Pulmonary artery endothelial cell (primary cell): ENCODE measurements around the gene IRF3. TPM values are rescaled to one million over a fixed set of nuclear protein-coding genes. Genes with fewer than 3 reads are reported as not detected.

ENCODE experiments used
- DNase-seq: peaks from one replicate; pipeline ENCODE4 v3.0.0-alpha.2; 2011; ENCODE audit warnings: low read depth, low spot score
- total RNA-seq: library from RNA; depleted of rRNA; stranded (reverse); fragments of >200 nt; gene quantifications from 2 replicates; pipeline ENCODE4 v1.2.3, GENCODE V29; 2014

Gene IRF3
- total RNA-seq, 1 donor from 2014 or later = 51.4 TPM

DNA sequence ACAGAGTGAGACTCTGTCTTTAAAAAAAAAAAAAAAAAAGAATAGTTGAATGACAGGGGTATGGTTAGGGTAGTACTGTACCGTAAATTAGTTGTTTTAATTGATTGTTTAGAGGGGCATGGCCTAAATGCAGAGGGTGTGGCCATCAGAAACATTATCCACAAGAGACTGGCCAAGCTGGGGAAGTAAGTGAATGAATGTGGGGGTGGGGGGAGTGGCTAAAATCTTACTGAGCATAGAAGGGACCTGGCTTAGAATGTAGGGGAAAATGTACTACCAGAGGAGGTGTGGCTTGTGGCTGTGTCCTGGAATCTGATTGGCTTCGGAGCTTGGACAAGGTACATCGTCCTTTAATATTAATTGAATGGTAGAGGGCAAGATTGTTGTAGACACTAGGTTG lies 3.9 kb upstream of the IRF3 start:
- no peak for DNase-seq

DNA sequence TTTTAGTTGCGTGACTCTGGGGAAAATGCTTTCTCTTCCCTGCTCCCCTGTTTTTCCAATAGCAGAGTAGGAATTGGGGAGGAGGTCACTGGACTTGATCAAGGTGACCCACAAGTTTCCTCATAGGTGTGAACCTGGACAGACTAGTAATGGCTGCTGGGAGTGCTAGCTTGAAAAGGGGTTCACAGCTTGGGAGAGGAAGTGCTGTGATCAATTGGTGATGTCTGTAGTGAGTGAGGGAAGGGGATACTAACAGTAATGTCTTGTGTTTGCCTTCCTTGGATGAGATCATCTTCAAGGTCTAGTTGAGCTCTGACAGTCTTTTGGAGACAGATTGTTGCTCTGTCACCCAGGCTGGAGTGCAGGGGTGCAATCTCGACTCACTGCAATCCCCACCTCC lies 1.8 kb upstream of the IRF3 start:
- DNase-seq = no peak

DNA sequence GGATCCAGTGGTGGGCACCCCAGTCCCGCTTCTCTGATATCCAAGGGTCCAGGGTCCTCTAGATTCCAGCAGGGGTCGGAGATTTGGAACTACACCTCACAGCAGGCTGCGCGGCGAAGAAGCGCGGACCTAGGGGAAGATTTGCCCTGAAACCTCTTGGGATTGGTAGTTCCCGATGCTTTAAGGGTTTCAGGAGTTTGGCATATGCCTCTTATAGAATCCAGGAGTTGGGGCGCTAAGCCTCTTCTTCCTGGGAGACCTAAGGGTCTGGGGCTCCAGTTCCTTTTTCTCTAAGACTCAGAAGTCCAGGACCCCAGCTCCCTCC lies 425 bp upstream of the IRF3 start:
- no peak for DNase-seq

DNA sequence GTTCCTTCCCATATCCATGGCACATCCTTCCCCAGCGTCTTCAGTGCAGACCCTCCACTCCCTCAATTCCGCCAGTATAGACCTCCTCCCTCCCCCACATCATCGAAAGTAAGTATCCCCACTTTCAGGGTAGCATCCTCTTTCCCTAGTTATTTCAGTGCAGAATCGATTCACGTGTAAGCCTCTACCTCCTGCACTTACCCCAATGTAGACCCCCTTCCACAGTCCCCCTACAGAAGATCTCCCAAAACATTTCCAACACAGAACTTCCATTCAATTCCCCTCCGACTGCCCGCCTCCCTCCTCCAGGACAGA lies 664 bp downstream of the IRF3 start:
- DNase-seq = no peak

DNA sequence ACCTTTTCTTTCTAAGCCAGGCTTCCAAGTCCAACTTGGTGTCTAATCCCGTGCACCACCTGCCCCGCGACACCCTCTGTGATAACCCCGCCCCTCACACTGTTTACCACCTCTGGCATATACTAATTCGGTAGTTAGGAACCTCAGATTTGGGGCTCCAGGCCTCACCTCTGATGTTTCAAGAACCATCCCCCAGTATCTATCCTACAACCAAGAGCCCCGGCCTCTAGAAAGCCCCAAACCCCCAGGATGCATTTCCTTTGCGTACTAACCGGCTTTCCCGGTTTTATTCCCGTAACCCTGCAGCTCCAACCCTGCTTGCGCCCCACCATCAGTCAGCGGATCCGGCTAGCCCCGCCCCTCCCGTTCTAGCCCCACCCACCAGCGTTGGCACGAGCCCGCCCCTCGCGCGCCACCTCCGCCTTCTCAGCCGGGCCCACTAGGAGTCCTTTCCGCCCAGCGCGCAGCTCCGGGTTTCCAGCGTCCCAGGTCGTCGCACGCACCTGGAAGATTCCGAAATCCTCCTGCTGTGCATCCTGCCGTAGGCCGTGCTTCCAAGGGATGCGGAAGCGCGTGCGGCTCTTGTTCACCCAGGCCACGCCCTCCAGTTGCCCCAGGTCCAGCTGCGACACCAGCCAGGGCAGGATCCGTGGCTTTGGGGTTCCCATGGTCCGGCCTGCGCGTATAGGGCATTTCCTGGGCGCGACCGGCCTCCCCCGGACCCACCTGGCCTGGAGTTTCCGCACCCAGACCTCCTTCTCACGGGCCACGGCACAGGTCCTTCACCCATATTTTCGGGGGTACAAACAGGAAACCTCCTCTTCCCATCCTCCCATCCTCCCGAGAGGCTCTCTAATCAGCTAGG lies 1.3 kb downstream of the IRF3 start:
- DNase-seq = no peak

DNA sequence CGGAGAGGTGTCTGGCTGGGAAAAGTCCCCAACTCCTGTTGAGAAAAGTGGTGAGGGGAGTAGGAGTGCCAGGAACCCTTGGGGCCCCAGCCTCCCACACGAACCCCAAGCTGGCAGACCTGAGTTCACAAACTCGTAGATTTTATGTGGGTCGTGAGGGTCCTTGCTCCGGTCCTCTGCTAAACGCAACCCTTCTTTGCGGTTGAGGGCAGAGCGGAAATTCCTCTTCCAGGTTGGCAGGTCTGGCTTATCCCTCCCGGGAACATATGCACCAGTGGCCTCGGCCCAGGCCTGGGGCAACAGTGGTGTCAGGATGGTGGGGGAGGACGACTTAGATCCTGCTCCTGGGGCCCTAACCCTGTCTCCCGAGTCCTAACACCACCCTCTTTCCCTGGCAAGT lies 2.4 kb downstream of the IRF3 start:
- no peak for DNase-seq

DNA sequence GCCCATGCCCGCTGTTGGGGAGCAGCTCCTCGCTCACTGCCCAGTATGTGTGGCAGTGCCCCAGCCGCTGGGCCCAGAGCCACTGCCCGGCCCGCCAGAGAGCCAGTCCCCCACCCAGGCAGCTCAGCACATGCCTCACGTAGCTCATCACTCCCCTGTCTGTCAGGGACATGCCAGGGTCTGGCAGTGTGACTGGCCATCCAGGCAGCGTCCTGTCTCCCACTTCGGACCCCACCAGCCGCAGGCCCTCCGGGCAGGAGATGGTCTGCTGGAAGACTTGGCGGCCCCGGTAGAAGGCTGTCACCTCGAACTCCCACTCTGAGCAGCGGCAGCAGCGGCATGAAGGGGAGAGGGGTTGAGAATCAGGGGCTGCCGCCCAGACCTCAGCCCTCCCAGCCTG lies 3.6 kb downstream of the IRF3 start:
- no peak for DNase-seq

DNA sequence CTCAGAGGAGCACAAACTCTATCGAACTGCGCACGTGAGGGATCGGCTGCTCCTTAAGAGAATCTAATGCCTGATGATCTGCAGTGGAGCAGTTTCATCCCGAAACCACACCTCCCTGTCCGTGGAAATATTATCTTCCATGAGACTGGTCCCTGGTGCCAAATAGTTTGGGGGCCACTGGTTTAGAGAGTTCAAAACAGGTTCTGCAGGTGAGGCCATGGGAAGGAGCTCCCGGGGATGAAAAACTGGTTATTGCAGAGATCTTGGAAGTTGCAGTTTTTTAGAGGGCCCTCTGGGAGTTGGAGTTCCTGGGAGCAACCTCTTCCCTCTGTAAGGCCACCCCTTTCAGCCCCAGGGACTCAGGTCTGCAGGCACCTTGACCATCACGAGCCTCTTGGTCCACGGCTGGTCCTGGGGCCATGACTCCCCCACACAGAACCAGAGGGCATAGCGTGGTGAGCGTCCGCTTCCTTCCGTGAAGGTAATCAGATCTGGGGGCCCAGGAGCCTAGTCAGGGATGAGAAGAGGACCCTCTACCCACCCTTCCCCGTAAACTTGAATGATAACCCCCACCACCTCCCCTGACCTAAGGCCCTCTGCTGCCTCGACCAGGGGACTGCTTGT lies 5.2 kb downstream of the IRF3 start:
- no peak for DNase-seq

DNA sequence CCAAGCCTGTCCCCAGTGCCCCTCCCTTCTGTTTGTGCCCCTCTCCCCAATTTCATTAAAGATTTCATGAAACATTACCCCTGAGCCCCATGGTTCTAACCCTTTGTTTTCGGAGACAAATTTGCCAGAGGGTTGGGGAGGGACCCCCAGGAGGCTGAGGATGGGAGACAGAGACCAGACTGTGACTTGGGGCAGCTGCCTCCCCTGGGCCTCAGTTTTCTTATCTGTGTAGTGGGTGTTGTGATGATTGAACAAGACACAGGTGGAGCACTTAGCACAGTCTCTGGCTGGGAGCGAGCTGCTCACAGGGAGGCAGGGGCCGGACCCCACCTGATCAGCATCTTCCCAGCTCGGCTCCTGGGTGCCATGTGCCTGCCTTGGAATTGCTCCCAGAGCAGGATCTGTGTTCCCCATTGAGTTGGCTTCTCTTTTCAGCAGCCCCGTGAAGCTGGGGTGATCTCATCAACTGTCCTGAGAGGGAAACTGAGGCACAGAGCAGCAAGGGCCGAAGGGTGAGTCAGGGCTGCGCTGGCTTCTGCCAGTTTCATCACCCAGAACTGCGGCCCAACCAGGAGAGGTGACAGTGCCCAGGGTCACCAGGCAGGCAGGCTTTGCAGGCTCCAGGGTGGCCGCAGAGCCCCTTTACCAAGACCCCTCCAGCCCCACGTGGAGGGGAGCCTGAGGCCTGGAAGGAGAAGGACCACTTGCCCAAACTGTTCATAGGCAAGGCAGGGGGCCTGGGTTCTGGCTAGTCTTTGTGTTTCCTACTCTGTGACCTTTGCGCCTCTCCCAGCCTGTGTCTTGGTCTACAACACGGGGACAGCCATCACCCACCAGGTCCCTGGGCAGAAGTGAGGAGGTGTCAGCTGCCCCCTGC lies 6.9 kb downstream of the IRF3 start:
- no peak for DNase-seq

DNA sequence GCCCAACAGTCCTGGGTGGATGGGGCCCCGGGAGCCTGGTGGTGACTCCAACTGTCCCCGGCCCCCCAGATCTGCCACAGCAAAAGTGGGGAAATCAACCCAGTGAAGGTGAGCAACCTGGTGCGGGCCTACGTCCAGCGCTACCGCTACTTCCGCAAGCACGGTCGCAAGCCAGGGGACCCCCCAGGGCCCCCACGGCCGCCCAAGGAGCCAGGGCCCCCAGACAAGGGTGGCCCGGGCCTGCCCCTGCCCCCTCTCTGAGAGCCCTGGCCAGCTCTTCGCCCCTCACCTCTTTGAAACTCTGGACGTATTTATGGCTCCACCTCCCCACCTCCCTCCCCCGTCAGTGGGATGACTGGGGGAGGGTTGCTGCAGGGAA lies 7.5 kb downstream of the IRF3 start:
- DNase-seq = no peak

DNA sequence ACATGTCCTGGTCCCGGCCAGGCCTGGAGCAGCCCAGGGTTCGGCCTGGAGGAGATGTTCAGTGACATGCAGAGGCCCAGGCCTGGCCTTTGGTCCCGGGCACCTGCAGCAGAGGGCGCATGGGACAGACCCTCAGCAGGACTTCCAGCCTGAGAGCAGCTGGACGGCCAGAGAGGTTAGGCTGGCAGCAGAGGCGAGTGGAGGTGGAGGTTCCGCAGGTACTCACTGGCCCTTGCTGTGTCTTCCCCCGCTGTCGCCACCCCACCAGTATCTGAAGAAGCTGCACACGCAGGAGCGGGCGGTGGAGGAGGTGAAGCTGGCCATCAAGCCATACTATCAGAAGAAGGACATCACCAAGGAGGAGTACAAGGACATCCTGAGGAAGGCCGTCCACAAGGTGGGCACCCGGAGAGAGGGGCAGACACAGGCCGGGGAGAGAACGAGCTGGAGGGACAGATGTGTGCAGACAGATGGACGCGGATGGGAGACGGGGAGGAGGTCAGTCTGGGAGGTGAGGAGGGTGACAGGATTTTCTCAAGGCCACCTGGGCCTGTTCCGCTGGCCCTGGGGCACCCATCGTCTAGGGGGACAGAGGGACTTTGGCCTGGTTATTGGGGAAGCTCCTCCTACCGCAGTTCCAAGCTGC lies 8.0 kb downstream of the IRF3 start:
- DNase-seq = no peak

DNA sequence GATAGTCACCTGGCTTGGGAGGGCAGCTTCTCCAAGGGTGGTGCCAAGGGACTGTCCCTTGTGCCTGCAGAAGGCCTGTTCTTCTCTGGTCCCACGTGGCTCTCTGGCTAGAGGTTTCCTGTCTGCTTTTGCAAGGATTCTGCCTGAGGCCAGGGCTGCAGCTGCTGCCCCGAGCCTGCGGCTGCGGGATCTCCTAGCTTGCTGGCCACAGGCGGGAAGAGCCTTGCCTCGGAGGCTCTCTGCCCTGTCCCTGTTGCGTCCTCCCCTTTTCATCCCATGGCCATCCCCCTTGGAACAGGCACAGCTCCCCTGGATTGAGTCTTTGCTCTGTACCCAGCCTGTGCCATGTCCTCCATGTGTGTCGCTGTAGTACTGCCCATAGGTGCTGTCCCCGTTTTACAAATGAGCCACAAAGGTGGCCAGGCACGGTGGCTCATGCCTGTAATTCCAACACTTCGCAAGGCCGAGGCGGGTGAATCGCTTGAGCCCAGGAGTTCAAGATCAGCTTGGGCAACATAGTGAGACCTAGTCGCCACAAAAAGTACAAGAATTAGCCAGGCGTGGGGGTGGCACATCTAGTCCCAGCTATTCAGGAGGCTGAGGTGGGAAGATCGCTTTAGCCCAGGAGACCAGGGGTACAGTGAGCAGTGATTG lies 9.1 kb downstream of the IRF3 start:
- no peak for DNase-seq

DNA sequence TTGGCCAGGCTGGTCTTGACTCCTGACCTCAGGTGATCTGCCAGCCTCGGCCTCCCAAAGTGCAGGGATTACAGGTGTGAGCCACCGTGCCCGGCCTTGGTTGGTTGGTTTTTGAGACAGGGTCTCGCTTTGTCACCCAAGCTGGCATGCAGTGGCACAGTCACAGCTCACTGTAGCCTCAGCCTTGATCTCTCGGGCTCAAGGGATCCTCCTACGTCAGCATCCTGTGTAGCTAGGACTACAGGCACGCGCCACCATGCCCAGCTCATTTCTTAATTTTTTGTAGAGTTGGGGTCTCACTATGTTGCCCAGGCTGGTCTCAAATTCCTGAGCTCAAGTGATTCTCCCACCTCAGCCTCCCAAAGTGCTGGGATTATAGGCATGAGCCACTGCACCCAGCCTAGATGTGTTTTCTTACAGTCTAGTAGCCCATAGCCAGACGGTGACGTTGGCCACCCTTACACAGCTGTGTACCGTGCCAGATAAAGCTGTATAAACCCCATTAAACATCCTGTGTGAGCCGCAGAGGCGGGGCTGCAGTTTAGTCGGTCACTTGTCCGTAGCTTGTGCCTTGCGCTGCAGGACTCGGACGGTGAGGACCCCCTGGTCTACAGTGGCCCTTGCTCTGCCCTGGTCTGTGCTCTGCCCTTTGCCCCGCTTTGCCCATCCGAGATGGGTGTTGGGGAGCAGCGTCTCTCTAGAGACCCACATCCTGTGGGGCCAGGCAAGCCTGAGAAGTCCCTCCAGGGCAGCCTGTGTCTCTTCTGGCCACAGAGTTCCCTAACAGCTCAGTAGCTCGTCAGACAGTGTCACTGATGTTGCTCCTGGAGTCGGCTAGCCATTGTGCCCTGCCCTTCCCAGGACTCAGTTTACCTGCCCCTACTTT lies 9.8 kb downstream of the IRF3 start:
- DNase-seq = no peak

DNA sequence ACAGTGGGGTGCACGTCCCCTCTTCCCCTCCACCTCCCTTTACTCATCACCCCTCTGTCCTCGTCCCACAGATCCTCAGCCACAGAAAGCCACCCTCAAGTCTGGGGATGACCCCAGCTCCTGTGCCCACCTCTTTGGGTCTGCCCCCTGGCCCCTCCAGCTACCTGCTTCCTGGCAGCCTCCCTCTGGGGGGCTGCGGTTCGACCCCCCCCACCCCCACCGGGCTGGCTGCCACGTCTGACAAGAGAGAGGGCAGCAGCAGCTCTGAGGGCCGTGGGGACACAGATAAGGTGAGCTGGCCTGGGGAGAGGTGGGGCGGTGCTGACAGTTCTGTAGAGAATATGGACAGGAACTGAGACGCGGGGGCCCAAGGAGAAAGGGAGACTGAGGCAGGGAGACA lies 11.1 kb downstream of the IRF3 start:
- no peak for DNase-seq

DNA sequence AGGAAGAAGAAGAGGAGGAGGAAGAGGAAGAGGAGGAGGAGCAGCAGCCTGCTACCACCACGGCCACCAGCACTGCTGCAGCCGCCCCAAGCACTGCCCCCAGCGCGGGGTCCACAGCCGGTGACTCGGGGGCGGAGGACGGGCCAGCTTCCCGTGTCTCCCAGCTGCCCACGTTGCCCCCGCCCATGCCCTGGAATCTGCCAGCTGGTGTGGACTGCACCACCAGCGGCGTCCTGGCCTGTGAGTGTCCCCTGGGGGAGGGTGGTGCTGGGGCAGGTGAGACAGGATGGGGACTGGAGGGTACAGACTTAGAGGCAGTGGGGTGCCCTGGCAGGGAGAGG lies 12.2 kb downstream of the IRF3 start:
- DNase-seq = no peak

DNA sequence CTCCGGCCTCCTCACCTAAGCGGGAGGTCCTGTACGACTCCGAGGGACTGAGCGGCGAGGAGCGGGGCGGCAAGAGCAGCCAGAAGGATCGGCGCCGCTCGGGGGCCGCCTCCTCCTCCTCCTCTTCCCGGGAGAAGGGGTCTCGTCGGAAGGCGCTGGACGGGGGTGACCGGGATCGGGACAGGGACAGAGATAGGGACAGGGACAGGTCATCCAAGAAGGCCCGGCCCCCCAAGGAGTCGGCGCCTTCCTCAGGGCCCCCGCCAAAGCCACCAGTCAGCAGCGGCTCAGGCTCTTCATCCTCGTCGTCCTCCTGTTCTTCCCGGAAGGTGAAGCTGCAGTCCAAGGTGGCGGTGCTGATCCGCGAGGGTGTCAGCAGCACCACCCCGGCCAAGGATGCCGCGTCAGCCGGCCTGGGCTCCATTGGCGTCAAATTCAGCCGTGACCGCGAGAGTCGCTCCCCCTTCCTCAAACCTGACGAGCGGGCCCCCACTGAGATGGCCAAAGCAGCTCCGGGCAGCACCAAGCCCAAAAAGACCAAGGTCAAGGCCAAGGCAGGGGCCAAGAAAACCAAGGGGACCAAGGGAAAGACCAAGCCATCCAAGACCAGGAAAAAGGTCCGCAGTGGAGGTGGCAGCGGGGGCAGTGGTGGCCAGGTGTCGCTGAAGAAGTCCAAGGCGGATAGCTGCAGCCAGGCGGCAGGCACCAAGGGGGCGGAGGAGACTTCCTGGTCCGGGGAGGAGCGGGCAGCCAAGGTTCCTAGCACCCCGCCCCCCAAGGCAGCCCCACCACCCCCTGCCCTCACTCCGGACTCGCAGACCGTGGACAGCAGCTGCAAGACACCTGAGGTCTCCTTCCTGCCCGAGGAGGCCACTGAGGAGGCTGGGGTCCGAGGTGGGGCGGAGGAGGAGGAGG lies 12.8 kb downstream of the IRF3 start:
- DNase-seq = no peak

DNA sequence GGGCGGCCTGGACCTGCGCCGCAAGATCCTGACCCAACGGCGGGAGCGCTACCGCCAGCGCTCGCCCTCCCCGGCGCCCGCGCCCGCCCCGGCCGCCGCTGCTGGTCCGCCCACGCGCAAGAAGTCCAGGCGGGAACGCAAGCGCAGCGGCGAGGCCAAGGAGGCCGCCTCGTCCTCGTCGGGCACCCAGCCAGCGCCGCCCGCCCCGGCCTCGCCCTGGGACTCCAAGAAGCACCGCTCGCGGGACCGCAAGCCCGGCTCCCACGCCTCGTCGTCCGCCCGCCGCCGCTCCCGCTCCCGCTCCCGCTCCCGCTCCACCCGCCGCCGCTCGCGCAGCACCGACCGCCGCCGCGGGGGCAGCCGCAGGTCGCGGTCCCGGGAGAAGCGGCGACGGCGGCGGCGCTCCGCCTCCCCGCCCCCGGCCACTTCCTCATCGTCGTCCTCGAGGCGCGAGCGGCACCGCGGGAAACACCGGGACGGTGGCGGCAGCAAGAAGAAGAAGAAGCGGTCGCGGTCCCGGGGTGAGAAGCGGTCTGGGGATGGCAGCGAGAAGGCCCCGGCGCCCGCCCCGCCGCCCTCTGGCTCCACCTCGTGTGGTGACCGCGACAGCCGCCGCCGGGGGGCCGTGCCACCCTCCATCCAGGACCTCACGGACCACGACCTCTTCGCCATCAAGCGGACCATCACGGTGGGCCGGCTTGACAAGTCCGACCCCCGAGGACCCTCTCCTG lies 13.7 kb downstream of the IRF3 start:
- no peak for DNase-seq

DNA sequence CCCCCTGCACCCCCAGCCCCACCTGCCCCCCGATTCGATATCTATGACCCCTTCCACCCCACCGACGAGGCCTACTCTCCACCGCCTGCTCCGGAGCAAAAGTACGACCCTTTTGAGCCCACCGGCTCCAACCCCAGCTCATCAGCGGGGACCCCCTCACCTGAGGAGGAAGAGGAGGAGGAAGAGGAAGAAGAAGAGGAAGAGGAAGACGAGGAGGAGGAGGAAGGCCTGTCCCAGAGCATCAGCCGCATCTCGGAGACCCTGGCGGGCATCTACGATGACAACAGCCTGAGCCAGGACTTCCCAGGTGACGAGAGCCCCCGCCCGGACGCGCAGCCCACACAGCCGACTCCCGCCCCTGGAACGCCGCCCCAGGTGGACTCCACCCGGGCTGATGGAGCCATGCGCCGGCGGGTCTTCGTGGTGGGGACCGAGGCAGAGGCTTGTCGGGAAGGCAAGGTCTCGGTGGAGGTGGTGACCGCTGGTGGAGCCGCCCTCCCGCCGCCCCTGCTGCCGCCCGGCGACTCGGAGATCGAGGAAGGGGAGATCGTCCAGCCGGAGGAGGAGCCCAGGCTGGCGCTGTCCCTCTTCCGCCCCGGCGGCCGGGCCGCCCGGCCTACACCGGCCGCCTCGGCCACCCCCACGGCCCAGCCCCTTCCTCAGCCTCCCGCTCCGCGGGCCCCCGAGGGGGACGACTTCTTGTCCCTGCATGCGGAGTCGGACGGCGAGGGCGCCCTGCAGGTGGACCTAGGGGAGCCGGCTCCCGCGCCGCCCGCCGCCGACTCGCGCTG lies 14.4 kb downstream of the IRF3 start:
- DNase-seq = no peak
